Spleen (tissue), 11 donors: Measurements from ENCODE around the gene IL1RAPL1. TPM values are rescaled to one million over a fixed set of nuclear protein-coding genes. Genes with fewer than 3 reads are reported as not detected.

Experiments
- DNase-seq: peaks from one replicate; pipeline ENCODE4 v3.0.0-alpha.2; 2020
- H3K27ac ChIP-seq, 8 donors: fragments of 200-600 bp; sonication (generic) in 7 of 8; 1 replicate in 4 of 8; 2 replicates in 4 of 8; pipeline versions ENCODE4 v1.5.0 to v1.8.0; 2016 to 2021; ENCODE audit warnings: inconsistent platforms in 4 of 8, mild to moderate bottlenecking in 4 of 8, moderate library complexity in 1 of 8
- H3K27me3 ChIP-seq, 7 donors: fragments of 200-600 bp; sonication (generic) in 6 of 7; replicated peaks in 1 of 7; 1 replicate in 4 of 7; 2 replicates in 3 of 7; pipeline versions ENCODE4 v1.5.0 to v1.8.0; 2016 to 2021; ENCODE audit warnings: inconsistent platforms in 3 of 7, mild to moderate bottlenecking in 1 of 7
- H3K36me3 ChIP-seq, 6 donors: fragments of 200-600 bp; sonication (generic) in 5 of 6; 1 replicate in 4 of 6; 2 replicates in 2 of 6; pipeline versions ENCODE4 v1.5.0 to v1.8.0; 2016 to 2021; ENCODE audit warnings: inconsistent platforms in 2 of 6
- H3K4me1 ChIP-seq, 6 donors: fragments of 200-600 bp; sonication (generic) in 5 of 6; 1 replicate in 3 of 6; 2 replicates in 3 of 6; pipeline versions ENCODE4 v1.5.0 to v1.8.0; 2016 to 2021; ENCODE audit warnings: inconsistent platforms in 3 of 6
- H3K4me3 ChIP-seq, 8 donors: fragments of 200-600 bp; sonication (generic) in 7 of 8; 1 replicate in 4 of 8; 2 replicates in 4 of 8; pipeline versions ENCODE4 v1.5.0 to v1.8.0; 2016 to 2021; ENCODE audit warnings: inconsistent platforms in 4 of 8, mild to moderate bottlenecking in 4 of 8, moderate library complexity in 2 of 8
- H3K9me3 ChIP-seq, 8 donors: fragments of 200-600 bp; sonication (generic) in 7 of 8; 1 replicate in 4 of 8; 2 replicates in 4 of 8; pipeline versions ENCODE4 v1.5.0 to v1.8.0; 2016 to 2021; ENCODE audit warnings: inconsistent platforms in 4 of 8
- CTCF ChIP-seq, 11 experiments: fragments of 200-600 bp in 7 of 11; fragments of 450-650 bp in 4 of 11; sonication (generic) in 4 of 11; IDR thresholded peaks in 8 of 11; conservative IDR thresholded peaks in 3 of 11; 1 replicate in 7 of 11; 2 replicates in 4 of 11; pipeline versions ENCODE4 v1.4.0 to v1.8.0; 2016 to 2021; ENCODE audit warnings: antibody characterized with exemption in 11 of 11, inconsistent platforms in 4 of 11, mild to moderate bottlenecking in 1 of 11
- POLR2A ChIP-seq, 3 donors: fragments of 450-650 bp; IDR thresholded peaks; one replicate each; pipeline ENCODE4 v1.5.1; 2017; ENCODE audit warnings: antibody characterized with exemption in 3 of 3, mild to moderate bottlenecking in 1 of 3
- POLR2AphosphoS5 ChIP-seq, 3 donors: sonication (generic); formaldehyde crosslinking; IDR thresholded peaks; one replicate each; pipeline ENCODE4 v1.5.1; 2017; ENCODE audit warnings: antibody characterized with exemption in 3 of 3
- WGBS, 5 donors: extraction: QIAGEN DNeasy Blood & Tissue Kit in 3 of 5; methylation state at CpG; one replicate each; pipeline versions ENCODE4 v1.1.5 to v1.1.7; 2013 to 2018; 5-methylcytosine and 5-hydroxymethylcytosine counted together
- intact Hi-C: fragments of 100-400 bp; cut with DNase I; formaldehyde crosslinking; loops from one replicate; pipeline ENCODE4 v1.15.0; 2023; ENCODE audit warnings: low total_unique reads
- polyA plus RNA-seq, 3 donors: library from polyadenylated mRNA; stranded (reverse); fragments of 200-250 nt; gene quantifications; one replicate each; pipeline ENCODE4 v1.2.1, GENCODE V29; 2013
- total RNA-seq, 7 donors: library from RNA; depleted of rRNA in 3 of 7; stranded (reverse); fragments of >200 nt in 3 of 7; fragmentation: NEBNext Ultra II Directional in 4 of 7; extraction: Animal tissue kit (Norgen Biotek cat#: 25700) in 4 of 7; gene quantifications; one replicate each; pipeline versions ENCODE4 v1.1.0 to v1.2.1, GENCODE V29; 2016 to 2021
- donor health status: healthy with polysubstance abuse.
- donor health status: DM: no; HTN: no; CAD: no; lungs with moderate emphysema.
- donor health status: DM: no; HTN: no; CAD: no.
- donor health status: Bipolar disorder and iron deficiency.
- donor health status: healthy.
- donor health status: DM: no; HTN: no; CAD: no.
- donor health status: DM: yes; HTN: yes; CAD: no.

IL1RAPL1 gene
- total and polyA plus RNA-seq, 10 donors: 0.03 to 0.19 TPM; not detected in 8

DNA sequence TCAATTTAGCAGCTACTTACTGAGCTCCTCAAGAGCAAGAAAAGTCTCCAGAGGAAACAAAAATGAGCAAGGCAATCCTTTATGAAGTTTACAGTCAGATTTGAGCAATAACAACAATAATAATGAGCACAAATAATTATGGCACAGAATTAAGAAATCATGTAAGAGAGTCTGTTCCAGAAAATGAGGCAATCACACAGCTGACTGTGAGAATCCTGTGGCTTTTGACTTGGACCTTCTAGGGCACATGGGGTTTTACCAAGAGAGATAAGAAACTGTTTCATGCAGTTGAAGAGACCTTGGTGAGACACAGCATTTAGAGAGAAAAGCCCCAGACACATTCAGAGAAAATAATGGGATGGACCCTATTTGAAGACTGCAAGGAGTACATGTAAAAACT, 1265.5 kb downstream of the IL1RAPL1 start:
- TF ChIP-seq POLR2AphosphoS5 (IDR thresholded peaks at IDR 0.05) (no peak), CTCF (IDR thresholded peaks at IDR 0.05 in 8 of 11, conservative IDR thresholded peaks at IDR 0.05 in 3 of 11) (no peak), POLR2A (IDR thresholded peaks at IDR 0.05) (no peak)
- H3K27ac ChIP-seq: no peak overlapping the region
- intact Hi-C loops: no loop called here
- H3K9me3 ChIP-seq: no peaks in the 10 kb centered on the region
- H3K27me3 ChIP-seq: no peaks in the 10 kb centered on the region
- H3K4me1 ChIP-seq: no peaks in the 10 kb centered on the region
- H3K36me3 ChIP-seq: no peaks in the 10 kb centered on the region
- no peak overlapping the region for H3K4me3 ChIP-seq
- no peak for DNase-seq

DNA sequence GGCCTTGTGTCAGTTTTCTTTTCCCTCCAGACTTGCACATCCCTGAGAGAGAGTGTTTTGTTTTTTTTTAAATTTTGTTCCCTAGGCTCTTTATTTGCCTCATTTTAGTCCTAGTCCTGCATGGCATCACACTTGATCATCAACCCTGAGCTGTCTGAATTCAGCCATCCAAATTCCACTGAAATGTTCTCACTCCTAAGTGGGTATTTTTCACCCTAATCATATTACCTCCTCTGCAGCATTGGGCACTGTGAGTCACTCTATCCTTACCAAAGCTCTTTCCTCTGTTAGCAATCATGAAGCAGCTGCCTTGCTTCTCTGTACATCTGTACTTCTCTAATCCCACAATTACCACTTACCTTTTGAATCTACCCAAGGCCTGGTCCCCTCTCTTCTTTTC, 1271.5 kb downstream of the IL1RAPL1 start:
- no peak for DNase-seq
- Histone ChIP-seq H3K4me1 (no peaks in the 10 kb centered on the region), H3K4me3 (no peak overlapping the region), H3K9me3 (no peaks in the 10 kb centered on the region), H3K27ac (no peak overlapping the region), H3K36me3 (no peaks in the 10 kb centered on the region), H3K27me3 (no peaks in the 10 kb centered on the region)
- no peak for TF ChIP-seq CTCF (IDR thresholded peaks at IDR 0.05 in 8 of 11, conservative IDR thresholded peaks at IDR 0.05 in 3 of 11)
- no peak for TF ChIP-seq POLR2A (IDR thresholded peaks at IDR 0.05)
- TF ChIP-seq POLR2AphosphoS5 (IDR thresholded peaks at IDR 0.05): no peak
- intact Hi-C loops: no loop called here

GRCh38 chrX:29862126-29862677, 1275.0 kb downstream of the IL1RAPL1 start:
- H3K4me3 ChIP-seq: no peak overlapping the region
- TF ChIP-seq POLR2AphosphoS5 (IDR thresholded peaks at IDR 0.05) (no peak), POLR2A (IDR thresholded peaks at IDR 0.05) (no peak), CTCF (IDR thresholded peaks at IDR 0.05 in 8 of 11, conservative IDR thresholded peaks at IDR 0.05 in 3 of 11) (no peak)
- WGBS, 5 donors: 59 to 85% (median 77%) methylated on average over 7 of the region's 7 CpGs
- DNase-seq: no peak
- H3K9me3 ChIP-seq: no peaks in the 10 kb centered on the region
- no peaks in the 10 kb centered on the region for H3K36me3 ChIP-seq
- no peak overlapping the region for H3K27ac ChIP-seq
- intact Hi-C loops: loop anchor here (10.0 kb wide), 1 partner anchor 57 kb away; no protein-coding TSS in a partner anchor
- no peaks in the 10 kb centered on the region for H3K4me1 ChIP-seq
- H3K27me3 ChIP-seq: no peaks in the 10 kb centered on the region

DNA sequence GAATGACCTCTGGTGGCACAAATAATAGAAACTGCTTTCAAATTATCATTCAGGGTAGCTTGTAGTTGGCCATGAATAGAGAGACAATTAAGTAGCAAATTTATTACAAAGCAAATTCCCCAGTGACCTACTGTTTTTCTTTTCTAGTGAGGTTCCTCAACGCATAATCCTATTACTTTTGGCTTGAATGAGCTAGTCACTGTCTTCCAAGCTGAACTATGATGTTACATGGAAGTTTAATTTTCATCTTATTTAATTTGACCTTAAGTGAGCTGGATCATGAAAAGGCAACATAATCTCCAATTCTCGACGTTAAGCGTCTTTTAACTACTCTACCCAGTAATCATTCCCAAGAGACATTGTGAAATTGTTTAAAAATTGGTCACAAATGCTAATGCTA, 1280.7 kb downstream of the IL1RAPL1 start:
- no peaks in the 10 kb centered on the region for H3K27me3 ChIP-seq
- TF ChIP-seq POLR2AphosphoS5 (IDR thresholded peaks at IDR 0.05): no peak
- TF ChIP-seq POLR2A (IDR thresholded peaks at IDR 0.05): no peak
- TF ChIP-seq CTCF (IDR thresholded peaks at IDR 0.05 in 8 of 11, conservative IDR thresholded peaks at IDR 0.05 in 3 of 11): no peak
- H3K4me3 ChIP-seq: no peak overlapping the region
- no peaks in the 10 kb centered on the region for H3K4me1 ChIP-seq
- intact Hi-C loops: loop anchor here (10.0 kb wide), 1 partner anchor 63 kb away; no protein-coding TSS in a partner anchor
- H3K36me3 ChIP-seq: no peaks in the 10 kb centered on the region
- 77 to 92% (median 88%) methylated on average over 4 of the region's 4 CpGs for WGBS, 5 donors
- no peak for DNase-seq
- H3K27ac ChIP-seq: no peak overlapping the region
- no peaks in the 10 kb centered on the region for H3K9me3 ChIP-seq
